Heart left ventricle (tissue), 13 donors: ENCODE data around the gene RAB9B.

Experiments
- POLR2A ChIP-seq, 2 donors: fragments of 450-650 bp; IDR thresholded peaks; one replicate each; pipeline ENCODE4 v1.6.1; 2017; ENCODE audit warnings: antibody characterized with exemption in 2 of 2, mild to moderate bottlenecking in 2 of 2, moderate library complexity in 2 of 2
- TF ChIP-seq, protein P1 (sequence below), 12 donors: fragments of 200-600 bp; sonication (generic) in 4 of 12; IDR thresholded peaks; one replicate each; pipeline versions ENCODE4 v1.5.0 to v1.8.0; 2018 to 2022; ENCODE audit warnings: antibody characterized with exemption in 12 of 12, mild to moderate bottlenecking in 5 of 12
- donor health status: ischemic (EF 13 %, LVEDD 7.1; RV severe dilation, severe dysfunction).
- donor health status: DM: no; HTN: yes; CAD: no.
- donor health status: DM: no; HTN: no; CAD: no.
- donor health status: ischemic (EF 25% LVEDD 6.9; RV normal size, moderate dysfunction).
- donor health status: ischemic (EF 25% LVEDD 5.7; RV mildly dilated, moderate dysfunction).
- donor health status: ischemic (EF 35%, LVEDD 5.7; RV mildly dilated, moderate dysfunction).
- donor health status: nonischemic (EF 11% LVEDD 7.7; RV severe dilation, severe dysfunction).
- donor health status: DM: yes; HTN: yes; CAD: no.
- donor health status: PGD.
- donor health status: ischemic (EF 29% LVEDD 5.4; RV normal size, mild dysfunction).
- donor health status: nonischemic (EF 23%, LVEDD 6.1; RV moderate dilation, normal function).

DNA sequence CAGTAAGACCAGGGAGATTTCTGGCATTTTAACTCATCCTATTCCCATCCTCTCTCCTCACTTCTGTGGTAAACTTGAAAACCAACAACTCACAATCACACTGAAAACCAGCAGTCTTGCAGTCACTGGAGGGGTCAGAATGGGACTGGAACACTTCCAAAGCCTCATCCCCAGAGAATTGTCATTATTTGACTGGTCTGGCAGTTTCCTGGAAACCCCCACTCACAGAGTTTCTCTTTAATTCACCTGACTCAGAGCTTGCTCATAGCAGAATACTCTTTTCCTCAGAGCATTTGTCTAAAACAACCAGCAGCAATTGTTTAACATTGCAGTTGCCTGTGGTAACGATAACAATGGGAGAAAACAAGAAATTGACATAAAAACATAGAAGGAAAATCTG lies 7.3 kb upstream of the RAB9B start:
- TF ChIP-seq, protein P1, sequence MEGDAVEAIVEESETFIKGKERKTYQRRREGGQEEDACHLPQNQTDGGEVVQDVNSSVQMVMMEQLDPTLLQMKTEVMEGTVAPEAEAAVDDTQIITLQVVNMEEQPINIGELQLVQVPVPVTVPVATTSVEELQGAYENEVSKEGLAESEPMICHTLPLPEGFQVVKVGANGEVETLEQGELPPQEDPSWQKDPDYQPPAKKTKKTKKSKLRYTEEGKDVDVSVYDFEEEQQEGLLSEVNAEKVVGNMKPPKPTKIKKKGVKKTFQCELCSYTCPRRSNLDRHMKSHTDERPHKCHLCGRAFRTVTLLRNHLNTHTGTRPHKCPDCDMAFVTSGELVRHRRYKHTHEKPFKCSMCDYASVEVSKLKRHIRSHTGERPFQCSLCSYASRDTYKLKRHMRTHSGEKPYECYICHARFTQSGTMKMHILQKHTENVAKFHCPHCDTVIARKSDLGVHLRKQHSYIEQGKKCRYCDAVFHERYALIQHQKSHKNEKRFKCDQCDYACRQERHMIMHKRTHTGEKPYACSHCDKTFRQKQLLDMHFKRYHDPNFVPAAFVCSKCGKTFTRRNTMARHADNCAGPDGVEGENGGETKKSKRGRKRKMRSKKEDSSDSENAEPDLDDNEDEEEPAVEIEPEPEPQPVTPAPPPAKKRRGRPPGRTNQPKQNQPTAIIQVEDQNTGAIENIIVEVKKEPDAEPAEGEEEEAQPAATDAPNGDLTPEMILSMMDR (IDR thresholded peaks at IDR 0.05) = no peak
- no peak for TF ChIP-seq POLR2A (IDR thresholded peaks at IDR 0.05)
